Loucy (cell line): Measurements from ENCODE around the gene GABBR2.

Experiments used
- H2AFZ ChIP-seq: fragments of 200-600 bp; sonication (generic); 2 replicates; pipeline ENCODE4 v1.6.0; 2016; ENCODE audit warnings: antibody characterized with exemption, mild to moderate bottlenecking, low read length, moderate library complexity
- H3F3A ChIP-seq: fragments of 200-600 bp; 2 replicates; pipeline ENCODE4 v1.6.0; 2016; ENCODE audit warnings: antibody characterized with exemption, low read depth, mild to moderate bottlenecking
- H3K27me3 ChIP-seq: fragments of 200-600 bp; sonication (generic); 2 replicates; pipeline ENCODE4 v1.6.1; 2014; ENCODE audit warnings: low read length, mild to moderate bottlenecking; ENCODE audit not compliant: insufficient read depth, poor library complexity, severe bottlenecking
- H3K36me3 ChIP-seq: fragments of 200-600 bp; sonication (generic); 2 replicates; pipeline ENCODE4 v1.6.1; 2016; ENCODE audit warnings: low read length; ENCODE audit not compliant: insufficient read depth
- H3K4me1 ChIP-seq: fragments of 200-600 bp; sonication (generic); 2 replicates; pipeline ENCODE4 v1.5.1; 2014; ENCODE audit warnings: low read length, mild to moderate bottlenecking; ENCODE audit not compliant: insufficient read depth, poor library complexity, severe bottlenecking
- H3K4me2 ChIP-seq: fragments of 200-600 bp; sonication (generic); 2 replicates; pipeline ENCODE4 v1.6.0; 2014; ENCODE audit warnings: antibody characterized with exemption, low read length, low read depth, mild to moderate bottlenecking; ENCODE audit not compliant: poor library complexity, severe bottlenecking
- H3K4me3 ChIP-seq: fragments of 200-600 bp; sonication (generic); 2 replicates; pipeline ENCODE4 v1.5.1; 2014; ENCODE audit warnings: low read length, mild to moderate bottlenecking, mixed read lengths; ENCODE audit not compliant: poor library complexity, severe bottlenecking
- H3K79me2 ChIP-seq: fragments of 200-600 bp; sonication (generic); 2 replicates; pipeline ENCODE4 v1.6.1; 2014; ENCODE audit warnings: low read length; ENCODE audit not compliant: insufficient read depth
- H3K9ac ChIP-seq: fragments of 200-600 bp; sonication (generic); 2 replicates; pipeline ENCODE4 v1.6.0; 2014; ENCODE audit warnings: mild to moderate bottlenecking, low read depth, low read length, moderate library complexity; ENCODE audit not compliant: poor library complexity, severe bottlenecking
- H3K9me2 ChIP-seq: fragments of 200-600 bp; sonication (generic); replicated peaks from 2 replicates; pipeline ENCODE4 v1.6.1; 2016; ENCODE audit warnings: low read depth, low read length, mixed read lengths
- H3K9me3 ChIP-seq: fragments of 200-600 bp; sonication (generic); 2 replicates; pipeline ENCODE4 v1.6.1; 2014; ENCODE audit warnings: mild to moderate bottlenecking, antibody characterized with exemption, low read length, low read depth; ENCODE audit not compliant: insufficient read depth
- H4K20me1 ChIP-seq: fragments of 200-600 bp; sonication (generic); 2 replicates; pipeline ENCODE4 v1.6.0; 2014; ENCODE audit warnings: antibody characterized with exemption, low read length, mild to moderate bottlenecking; ENCODE audit not compliant: insufficient read depth, poor library complexity, severe bottlenecking
- EZH2phosphoT487 ChIP-seq: fragments of 200-600 bp; IDR thresholded peaks from 2 replicates; pipeline ENCODE4 v1.6.1; 2018; ENCODE audit warnings: antibody characterized with exemption, mild to moderate bottlenecking, moderate library complexity, borderline replicate concordance
- TF ChIP-seq, protein P1 (sequence below): fragments of 200-600 bp; sonication (generic); conservative IDR thresholded peaks from 2 replicates; pipeline ENCODE4 v1.5.1; 2014; ENCODE audit warnings: mild to moderate bottlenecking, antibody characterized with exemption, low read length

The GABBR2 gene

DNA sequence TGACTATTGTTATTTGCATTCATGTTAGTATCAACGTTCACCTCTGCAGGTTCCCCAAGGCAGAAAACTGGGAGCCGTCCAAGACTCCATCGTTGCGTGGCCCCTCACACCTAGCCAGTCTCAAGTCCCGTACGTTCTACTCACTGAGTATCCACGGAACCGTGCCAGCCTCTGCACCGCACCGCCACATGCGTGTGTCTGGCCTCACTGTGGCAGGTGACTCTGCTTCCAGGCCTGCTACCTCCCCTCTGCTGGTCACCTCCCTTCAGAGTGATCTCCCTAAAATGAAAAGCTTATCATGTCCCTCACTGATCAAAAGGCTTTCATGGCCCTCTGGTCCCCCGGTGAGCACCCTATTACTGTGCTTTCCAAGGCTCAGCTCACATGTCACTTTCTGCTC, 108.1 kb downstream of the GABBR2 start:
- H3K4me1 ChIP-seq = no peaks in the 10 kb centered on the region
- no peak overlapping the region for H3K4me2 ChIP-seq
- no peaks in the 10 kb centered on the region for H3K9me3 ChIP-seq
- no peak for TF ChIP-seq EZH2phosphoT487
- TF ChIP-seq, protein P1, sequence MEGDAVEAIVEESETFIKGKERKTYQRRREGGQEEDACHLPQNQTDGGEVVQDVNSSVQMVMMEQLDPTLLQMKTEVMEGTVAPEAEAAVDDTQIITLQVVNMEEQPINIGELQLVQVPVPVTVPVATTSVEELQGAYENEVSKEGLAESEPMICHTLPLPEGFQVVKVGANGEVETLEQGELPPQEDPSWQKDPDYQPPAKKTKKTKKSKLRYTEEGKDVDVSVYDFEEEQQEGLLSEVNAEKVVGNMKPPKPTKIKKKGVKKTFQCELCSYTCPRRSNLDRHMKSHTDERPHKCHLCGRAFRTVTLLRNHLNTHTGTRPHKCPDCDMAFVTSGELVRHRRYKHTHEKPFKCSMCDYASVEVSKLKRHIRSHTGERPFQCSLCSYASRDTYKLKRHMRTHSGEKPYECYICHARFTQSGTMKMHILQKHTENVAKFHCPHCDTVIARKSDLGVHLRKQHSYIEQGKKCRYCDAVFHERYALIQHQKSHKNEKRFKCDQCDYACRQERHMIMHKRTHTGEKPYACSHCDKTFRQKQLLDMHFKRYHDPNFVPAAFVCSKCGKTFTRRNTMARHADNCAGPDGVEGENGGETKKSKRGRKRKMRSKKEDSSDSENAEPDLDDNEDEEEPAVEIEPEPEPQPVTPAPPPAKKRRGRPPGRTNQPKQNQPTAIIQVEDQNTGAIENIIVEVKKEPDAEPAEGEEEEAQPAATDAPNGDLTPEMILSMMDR = no peak
- no peaks in the 10 kb centered on the region for H3K27me3 ChIP-seq
- no peak overlapping the region for H3K9ac ChIP-seq
- H3K9me2 ChIP-seq = no peaks in the 10 kb centered on the region
- H3K36me3 ChIP-seq = no peaks in the 10 kb centered on the region
- no peaks in the 10 kb centered on the region for H3K79me2 ChIP-seq
- no peak overlapping the region for H2AFZ ChIP-seq
- no peaks in the 10 kb centered on the region for H3F3A ChIP-seq
- no peak overlapping the region for H3K4me3 ChIP-seq
- no peaks in the 10 kb centered on the region for H4K20me1 ChIP-seq

DNA sequence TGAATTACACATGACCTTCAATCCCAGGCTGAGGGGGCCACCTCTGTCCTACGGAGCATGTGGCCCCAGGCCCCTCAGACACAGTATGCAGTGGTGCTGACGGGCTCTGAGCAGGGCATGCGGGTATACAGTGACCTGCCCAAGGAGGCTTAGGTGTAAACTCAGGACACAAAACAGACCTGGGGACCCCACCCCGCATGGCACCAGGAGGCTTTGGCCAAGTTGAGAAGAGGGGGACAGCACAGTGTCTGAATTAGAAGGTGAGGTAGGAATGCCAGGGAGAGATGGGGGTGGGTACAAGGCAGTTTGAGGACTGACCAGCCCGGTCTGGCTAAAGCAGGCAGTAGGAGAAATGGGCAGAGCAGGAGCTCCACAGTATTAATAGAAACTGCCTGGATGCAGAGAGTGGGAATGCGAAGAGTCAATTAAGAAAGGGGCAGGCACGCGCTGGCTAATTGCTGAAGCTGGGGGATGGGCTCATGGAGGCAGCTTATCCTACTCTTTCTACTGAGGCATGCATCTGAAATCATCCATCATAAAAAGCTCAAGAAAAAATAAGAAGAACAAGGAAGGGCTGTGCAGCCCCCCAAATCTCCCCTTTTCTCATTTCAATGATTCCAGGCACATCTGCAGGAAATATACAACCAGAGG, 109.0 kb downstream of the GABBR2 start:
- H3K36me3 ChIP-seq = no peaks in the 10 kb centered on the region
- no peak overlapping the region for H3K4me3 ChIP-seq

DNA sequence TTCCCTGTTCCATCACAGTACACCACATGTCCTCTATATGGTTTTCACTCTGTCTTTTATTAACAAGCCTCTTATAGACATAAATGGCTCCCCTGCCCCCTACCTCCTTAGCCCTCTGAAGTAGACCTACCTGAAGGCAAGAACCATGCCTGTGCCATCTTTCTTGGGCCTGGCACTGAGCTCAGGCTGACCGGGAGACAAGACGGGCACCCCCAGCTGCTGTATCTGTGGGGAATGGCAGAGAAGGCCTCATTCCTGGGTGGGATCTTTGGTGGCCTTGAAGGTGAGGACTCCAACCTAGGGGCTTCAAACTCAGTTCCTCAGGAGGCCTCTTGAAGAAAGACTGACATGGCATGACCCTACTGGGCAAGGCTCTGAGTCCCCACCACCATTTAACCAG, 109.9 kb downstream of the GABBR2 start:
- H3K4me1 ChIP-seq = no peaks in the 10 kb centered on the region
- H3K4me3 ChIP-seq = no peak overlapping the region
- H3K9ac ChIP-seq = no peak overlapping the region
- no peaks in the 10 kb centered on the region for H3K9me3 ChIP-seq
- H3K9me2 ChIP-seq = no peaks in the 10 kb centered on the region
- no peaks in the 10 kb centered on the region for H3K36me3 ChIP-seq
- H3F3A ChIP-seq = no peaks in the 10 kb centered on the region
- TF ChIP-seq, protein P1 = no peak
- no peak for TF ChIP-seq EZH2phosphoT487
- no peaks in the 10 kb centered on the region for H3K27me3 ChIP-seq
- no peak overlapping the region for H2AFZ ChIP-seq
- no peak overlapping the region for H3K4me2 ChIP-seq
- H4K20me1 ChIP-seq = no peaks in the 10 kb centered on the region
- H3K79me2 ChIP-seq = no peaks in the 10 kb centered on the region

More for the DNA sequence above, 109.0 kb downstream of the GABBR2 start:
- no peaks in the 10 kb centered on the region for H4K20me1 ChIP-seq
- no peak overlapping the region for H3K9ac ChIP-seq
- no peaks in the 10 kb centered on the region for H3K4me1 ChIP-seq
- no peaks in the 10 kb centered on the region for H3K9me3 ChIP-seq
- H3F3A ChIP-seq = no peaks in the 10 kb centered on the region
- H3K79me2 ChIP-seq = no peaks in the 10 kb centered on the region
- no peaks in the 10 kb centered on the region for H3K9me2 ChIP-seq
- H2AFZ ChIP-seq = no peak overlapping the region
- no peaks in the 10 kb centered on the region for H3K27me3 ChIP-seq
- H3K4me2 ChIP-seq = no peak overlapping the region
- TF ChIP-seq, protein P1 = no peak
- TF ChIP-seq EZH2phosphoT487 = no peak
